ENCODE data around the gene MC1R.

Gene MC1R

GRCh38 chr16:89883346-89884040, 35.2 kb upstream of the MC1R start:
- no peak overlapping the region for H3K9ac ChIP-seq (ENCODE audit: low read length)
- no peak overlapping the region for H3K27ac ChIP-seq (ENCODE audit: low read depth, low read length)
- H3K36me3 ChIP-seq (ENCODE audit: control insufficient read depth, insufficient read depth, low read length) = peaks cover 73% of the 10 kb centered on the region
- no peaks in the 10 kb centered on the region for H3K4me1 ChIP-seq (ENCODE audit: control insufficient read depth, insufficient read depth, low read length)
- no peaks in the 10 kb centered on the region for H3K27me3 ChIP-seq (ENCODE audit: control insufficient read depth, insufficient read depth, low read length)
- H3K9me3 ChIP-seq (ENCODE audit: control insufficient read depth, insufficient read depth, low read depth, low read length) = no peaks in the 10 kb centered on the region
- no peak overlapping the region for H3K4me3 ChIP-seq (ENCODE audit: low read depth, low read length)

GRCh38 chr16:89884041-89884421, 34.6 kb upstream of the MC1R start:
- Histone ChIP-seq H3K27ac (ENCODE audit: low read depth, low read length) (no peak overlapping the region), H3K4me3 (ENCODE audit: low read depth, low read length) (no peak overlapping the region), H3K36me3 (ENCODE audit: control insufficient read depth, insufficient read depth, low read length) (peaks cover 68% of the 10 kb centered on the region)

GRCh38 chr16:89887243-89887642, 31.4 kb upstream of the MC1R start:
- Histone ChIP-seq H3K27me3 (ENCODE audit: control insufficient read depth, insufficient read depth, low read length) (no peaks in the 10 kb centered on the region), H3K9me3 (ENCODE audit: control insufficient read depth, insufficient read depth, low read depth, low read length) (no peaks in the 10 kb centered on the region), H3K36me3 (ENCODE audit: control insufficient read depth, insufficient read depth, low read length) (peaks cover 78% of the 10 kb centered on the region), H3K27ac (ENCODE audit: low read depth, low read length) (no peak overlapping the region), H3K4me3 (ENCODE audit: low read depth, low read length) (no peak overlapping the region), H3K4me1 (ENCODE audit: control insufficient read depth, insufficient read depth, low read length) (no peaks in the 10 kb centered on the region), H3K9ac (ENCODE audit: low read length) (no peak overlapping the region)

More at GRCh38 chr16:89884041-89884421, 34.6 kb upstream of the MC1R start:
- Histone ChIP-seq H3K4me1 (ENCODE audit: control insufficient read depth, insufficient read depth, low read length) (no peaks in the 10 kb centered on the region), H3K9ac (ENCODE audit: low read length) (no peak overlapping the region), H3K9me3 (ENCODE audit: control insufficient read depth, insufficient read depth, low read depth, low read length) (no peaks in the 10 kb centered on the region), H3K27me3 (ENCODE audit: control insufficient read depth, insufficient read depth, low read length) (no peaks in the 10 kb centered on the region)

- no peaks in the 10 kb centered on the region for H3K27me3 ChIP-seq (ENCODE audit: control insufficient read depth, insufficient read depth, low read length)
- H3K4me1 ChIP-seq (ENCODE audit: control insufficient read depth, insufficient read depth, low read length) = no peaks in the 10 kb centered on the region
- no peak overlapping the region for H3K4me3 ChIP-seq (ENCODE audit: low read depth, low read length)
- H3K9ac ChIP-seq (ENCODE audit: low read length) = no peak overlapping the region
- peaks cover 77% of the 10 kb centered on the region for H3K36me3 ChIP-seq (ENCODE audit: control insufficient read depth, insufficient read depth, low read length)
- no peaks in the 10 kb centered on the region for H3K9me3 ChIP-seq (ENCODE audit: control insufficient read depth, insufficient read depth, low read depth, low read length)
- no peak overlapping the region for H3K27ac ChIP-seq (ENCODE audit: low read depth, low read length)
Measured at GRCh38 chr16:89890200-89890599, 28.5 kb upstream of the MC1R start.

- Histone ChIP-seq H3K4me3 (ENCODE audit: low read depth, low read length) (no peak overlapping the region), H3K9me3 (ENCODE audit: control insufficient read depth, insufficient read depth, low read depth, low read length) (no peaks in the 10 kb centered on the region), H3K27ac (ENCODE audit: low read depth, low read length) (no peak overlapping the region), H3K4me1 (ENCODE audit: control insufficient read depth, insufficient read depth, low read length) (no peaks in the 10 kb centered on the region), H3K27me3 (ENCODE audit: control insufficient read depth, insufficient read depth, low read length) (no peaks in the 10 kb centered on the region), H3K36me3 (ENCODE audit: control insufficient read depth, insufficient read depth, low read length) (peaks cover 78% of the 10 kb centered on the region), H3K9ac (ENCODE audit: low read length) (no peak overlapping the region)
Measured at GRCh38 chr16:89890886-89891657, 27.6 kb upstream of the MC1R start.

GRCh38 chr16:89892055-89892630, 26.5 kb upstream of the MC1R start:
- Histone ChIP-seq H3K27me3 (ENCODE audit: control insufficient read depth, insufficient read depth, low read length) (no peaks in the 10 kb centered on the region), H3K36me3 (ENCODE audit: control insufficient read depth, insufficient read depth, low read length) (peaks cover 79% of the 10 kb centered on the region)

GRCh38 chr16:89892635-89893034, 26.0 kb upstream of the MC1R start:
- H3K9ac ChIP-seq (ENCODE audit: low read length) = no peak overlapping the region
- no peaks in the 10 kb centered on the region for H3K4me1 ChIP-seq (ENCODE audit: control insufficient read depth, insufficient read depth, low read length)
- no peak overlapping the region for H3K27ac ChIP-seq (ENCODE audit: low read depth, low read length)
- no peaks in the 10 kb centered on the region for H3K9me3 ChIP-seq (ENCODE audit: control insufficient read depth, insufficient read depth, low read depth, low read length)
- no peak overlapping the region for H3K4me3 ChIP-seq (ENCODE audit: low read depth, low read length)
- peaks cover 79% of the 10 kb centered on the region for H3K36me3 ChIP-seq (ENCODE audit: control insufficient read depth, insufficient read depth, low read length)
- no peaks in the 10 kb centered on the region for H3K27me3 ChIP-seq (ENCODE audit: control insufficient read depth, insufficient read depth, low read length)

More at GRCh38 chr16:89892055-89892630, 26.5 kb upstream of the MC1R start:
- H3K4me1 ChIP-seq (ENCODE audit: control insufficient read depth, insufficient read depth, low read length) = no peaks in the 10 kb centered on the region
- H3K27ac ChIP-seq (ENCODE audit: low read depth, low read length) = no peak overlapping the region
- H3K9me3 ChIP-seq (ENCODE audit: control insufficient read depth, insufficient read depth, low read depth, low read length) = no peaks in the 10 kb centered on the region
- H3K9ac ChIP-seq (ENCODE audit: low read length) = no peak overlapping the region
- H3K4me3 ChIP-seq (ENCODE audit: low read depth, low read length) = no peak overlapping the region

- Histone ChIP-seq H3K4me3 (ENCODE audit: low read depth, low read length) (no peak overlapping the region), H3K4me1 (ENCODE audit: control insufficient read depth, insufficient read depth, low read length) (no peaks in the 10 kb centered on the region), H3K9ac (ENCODE audit: low read length) (no peak overlapping the region), H3K27ac (ENCODE audit: low read depth, low read length) (0 out of 2 replicates have a peak overlapping the region, but pooled peaks have one; percentile 9), H3K27me3 (ENCODE audit: control insufficient read depth, insufficient read depth, low read length) (no peaks in the 10 kb centered on the region), H3K36me3 (ENCODE audit: control insufficient read depth, insufficient read depth, low read length) (peaks cover 82% of the 10 kb centered on the region), H3K9me3 (ENCODE audit: control insufficient read depth, insufficient read depth, low read depth, low read length) (no peaks in the 10 kb centered on the region)
Measured at GRCh38 chr16:89893642-89894548, 24.8 kb upstream of the MC1R start.

GRCh38 chr16:89895482-89896250, 23.0 kb upstream of the MC1R start:
- no peak overlapping the region for H3K27ac ChIP-seq (ENCODE audit: low read depth, low read length)
- H3K4me1 ChIP-seq (ENCODE audit: control insufficient read depth, insufficient read depth, low read length) = no peaks in the 10 kb centered on the region
- no peaks in the 10 kb centered on the region for H3K9me3 ChIP-seq (ENCODE audit: control insufficient read depth, insufficient read depth, low read depth, low read length)
- H3K4me3 ChIP-seq (ENCODE audit: low read depth, low read length) = no peak overlapping the region
- H3K27me3 ChIP-seq (ENCODE audit: control insufficient read depth, insufficient read depth, low read length) = no peaks in the 10 kb centered on the region
- H3K36me3 ChIP-seq (ENCODE audit: control insufficient read depth, insufficient read depth, low read length) = peaks cover 85% of the 10 kb centered on the region
- H3K9ac ChIP-seq (ENCODE audit: low read length) = no peak overlapping the region

GRCh38 chr16:89897204-89897603, 21.5 kb upstream of the MC1R start:
- Histone ChIP-seq H3K9me3 (ENCODE audit: control insufficient read depth, insufficient read depth, low read depth, low read length) (no peaks in the 10 kb centered on the region), H3K36me3 (ENCODE audit: control insufficient read depth, insufficient read depth, low read length) (peaks cover 76% of the 10 kb centered on the region), H3K9ac (ENCODE audit: low read length) (no peak overlapping the region), H3K4me3 (ENCODE audit: low read depth, low read length) (no peak overlapping the region), H3K27me3 (ENCODE audit: control insufficient read depth, insufficient read depth, low read length) (no peaks in the 10 kb centered on the region), H3K27ac (ENCODE audit: low read depth, low read length) (no peak overlapping the region), H3K4me1 (ENCODE audit: control insufficient read depth, insufficient read depth, low read length) (no peaks in the 10 kb centered on the region)

All from HUES6 (cell line).